ENCODE data around the gene CARNS1. TPM values are rescaled to one million over a fixed set of nuclear protein-coding genes. Genes with fewer than 3 reads are reported as not detected.

CARNS1 gene
- total and polyA plus RNA-seq, 2 of the 8 experiments (the other 6 are each of a cell fraction or from before 2014, with no cell fraction given), result 0.82 to 1.1 TPM

Small RNA genes lying within 50 kb of the gene (small RNA-seq; reads per million reads assigned to genes)
- not detected for gene RNU6-1238P (ENCODE audit: insufficient read depth)

Other genes with a start within 250 kb of the CARNS1 start
- gene GRK2, start 149.2 kb upstream of the CARNS1 start, total RNA-seq (2021; fragmentation: NEBNext Ultra II Directional; extraction: Animal tissue kit (Norgen Biotek cat#: 25700)), result 47.3 and 51.4 TPM in 2 replicates
- 49.7 and 67.8 TPM in 2 replicates for gene GRK2, start 149.2 kb upstream of the CARNS1 start, polyA plus RNA-seq (2011; rRNA removed)
- gene ANKRD13D, start 126.4 kb upstream of the CARNS1 start, total RNA-seq (2021; fragmentation: NEBNext Ultra II Directional; extraction: Animal tissue kit (Norgen Biotek cat#: 25700)), result 24.9 and 29.2 TPM in 2 replicates
- gene ANKRD13D, start 126.4 kb upstream of the CARNS1 start, polyA plus RNA-seq (2011; rRNA removed), result 26.5 and 35.5 TPM in 2 replicates
- gene SSH3, start 112.1 kb upstream of the CARNS1 start, total RNA-seq (2021; fragmentation: NEBNext Ultra II Directional; extraction: Animal tissue kit (Norgen Biotek cat#: 25700)), result 19.8 and 23.6 TPM in 2 replicates
- gene SSH3, start 112.1 kb upstream of the CARNS1 start, polyA plus RNA-seq (2011; rRNA removed), result 16.9 and 23.6 TPM in 2 replicates
- 18.5 and 21.2 TPM in 2 replicates for gene POLD4, start 62.1 kb upstream of the CARNS1 start, total RNA-seq (2021; fragmentation: NEBNext Ultra II Directional; extraction: Animal tissue kit (Norgen Biotek cat#: 25700))
- 46.7 and 72.0 TPM in 2 replicates for gene POLD4, start 62.1 kb upstream of the CARNS1 start, polyA plus RNA-seq (2011; rRNA removed)
- gene CLCF1, start 42.1 kb upstream of the CARNS1 start, total RNA-seq (2021; fragmentation: NEBNext Ultra II Directional; extraction: Animal tissue kit (Norgen Biotek cat#: 25700)), result 0.32 and 0.57 TPM in 2 replicates
- gene CLCF1, start 42.1 kb upstream of the CARNS1 start, polyA plus RNA-seq (2011; rRNA removed), result 1.2 and 2.6 TPM in 2 replicates
- gene RAD9A, start 23.7 kb upstream of the CARNS1 start, total RNA-seq (2021; fragmentation: NEBNext Ultra II Directional; extraction: Animal tissue kit (Norgen Biotek cat#: 25700)), result 20.8 and 22.2 TPM in 2 replicates
- 25.5 and 29.6 TPM in 2 replicates for gene RAD9A, start 23.7 kb upstream of the CARNS1 start, polyA plus RNA-seq (2011; rRNA removed)
- gene PPP1CA, start 13.8 kb upstream of the CARNS1 start, total RNA-seq (2021; fragmentation: NEBNext Ultra II Directional; extraction: Animal tissue kit (Norgen Biotek cat#: 25700)), result 198 and 210 TPM in 2 replicates
- gene PPP1CA, start 13.8 kb upstream of the CARNS1 start, polyA plus RNA-seq (2011; rRNA removed), result 359 and 430 TPM in 2 replicates
- gene TBC1D10C, start 11.6 kb upstream of the CARNS1 start, total RNA-seq (2021; fragmentation: NEBNext Ultra II Directional; extraction: Animal tissue kit (Norgen Biotek cat#: 25700)), result 0.69 TPM in 1 of 2 replicates, not detected in the other
- gene TBC1D10C, start 11.6 kb upstream of the CARNS1 start, polyA plus RNA-seq (2011; rRNA removed), result 0.27 and 0.35 TPM in 2 replicates
- gene RPS6KB2, start 12.8 kb downstream of the CARNS1 start, total RNA-seq (2021; fragmentation: NEBNext Ultra II Directional; extraction: Animal tissue kit (Norgen Biotek cat#: 25700)), result 41.0 and 43.9 TPM in 2 replicates
- gene RPS6KB2, start 12.8 kb downstream of the CARNS1 start, polyA plus RNA-seq (2011; rRNA removed), result 47.1 and 58.6 TPM in 2 replicates
- gene PTPRCAP, start 22.0 kb downstream of the CARNS1 start, total RNA-seq (2021; fragmentation: NEBNext Ultra II Directional; extraction: Animal tissue kit (Norgen Biotek cat#: 25700)), result 0.78 and 1.4 TPM in 2 replicates
- gene PTPRCAP, start 22.0 kb downstream of the CARNS1 start, polyA plus RNA-seq (2011; rRNA removed), result 6.7 and 9.5 TPM in 2 replicates
- gene CORO1B, start 27.8 kb downstream of the CARNS1 start, total RNA-seq (2021; fragmentation: NEBNext Ultra II Directional; extraction: Animal tissue kit (Norgen Biotek cat#: 25700)), result 77.1 and 84.3 TPM in 2 replicates
- 131 and 148 TPM in 2 replicates for gene CORO1B, start 27.8 kb downstream of the CARNS1 start, polyA plus RNA-seq (2011; rRNA removed)
- gene GPR152, start 37.1 kb downstream of the CARNS1 start, total RNA-seq (2021; fragmentation: NEBNext Ultra II Directional; extraction: Animal tissue kit (Norgen Biotek cat#: 25700)), result not detected in 2 replicates
- not detected in 2 replicates for gene GPR152, start 37.1 kb downstream of the CARNS1 start, polyA plus RNA-seq (2011; rRNA removed)
- gene CABP4, start 39.7 kb downstream of the CARNS1 start, total RNA-seq (2021; fragmentation: NEBNext Ultra II Directional; extraction: Animal tissue kit (Norgen Biotek cat#: 25700)), result not detected in 2 replicates
- 0.03 TPM in 1 of 2 replicates, not detected in the other for gene CABP4, start 39.7 kb downstream of the CARNS1 start, polyA plus RNA-seq (2011; rRNA removed)
- gene TMEM134, start 53.6 kb downstream of the CARNS1 start, total RNA-seq (2021; fragmentation: NEBNext Ultra II Directional; extraction: Animal tissue kit (Norgen Biotek cat#: 25700)), result 32.4 and 33.5 TPM in 2 replicates
- gene TMEM134, start 53.6 kb downstream of the CARNS1 start, polyA plus RNA-seq (2011; rRNA removed), result 229 and 268 TPM in 2 replicates
- gene AIP, start 67.3 kb downstream of the CARNS1 start, total RNA-seq (2021; fragmentation: NEBNext Ultra II Directional; extraction: Animal tissue kit (Norgen Biotek cat#: 25700)), result 28.8 and 29.8 TPM in 2 replicates
- 54.4 and 68.6 TPM in 2 replicates for gene AIP, start 67.3 kb downstream of the CARNS1 start, polyA plus RNA-seq (2011; rRNA removed)
- gene PITPNM1, start 89.7 kb downstream of the CARNS1 start, total RNA-seq (2021; fragmentation: NEBNext Ultra II Directional; extraction: Animal tissue kit (Norgen Biotek cat#: 25700)), result 52.7 and 55.0 TPM in 2 replicates
- gene PITPNM1, start 89.7 kb downstream of the CARNS1 start, polyA plus RNA-seq (2011; rRNA removed), result 27.2 and 45.1 TPM in 2 replicates
- 47.3 and 49.6 TPM in 2 replicates for gene CDK2AP2, start 92.5 kb downstream of the CARNS1 start, total RNA-seq (2021; fragmentation: NEBNext Ultra II Directional; extraction: Animal tissue kit (Norgen Biotek cat#: 25700))
- gene CDK2AP2, start 92.5 kb downstream of the CARNS1 start, polyA plus RNA-seq (2011; rRNA removed), result 65.1 and 89.6 TPM in 2 replicates
- gene CABP2, start 107.8 kb downstream of the CARNS1 start, total RNA-seq (2021; fragmentation: NEBNext Ultra II Directional; extraction: Animal tissue kit (Norgen Biotek cat#: 25700)), result not detected in 2 replicates
- not detected in 2 replicates for gene CABP2, start 107.8 kb downstream of the CARNS1 start, polyA plus RNA-seq (2011; rRNA removed)
- gene GSTP1, start 168.1 kb downstream of the CARNS1 start, total RNA-seq (2021; fragmentation: NEBNext Ultra II Directional; extraction: Animal tissue kit (Norgen Biotek cat#: 25700)), result 1,454 and 1,516 TPM in 2 replicates
- gene GSTP1, start 168.1 kb downstream of the CARNS1 start, polyA plus RNA-seq (2011; rRNA removed), result 3,329 and 3,697 TPM in 2 replicates
- gene NDUFV1, start 191.3 kb downstream of the CARNS1 start, total RNA-seq (2021; fragmentation: NEBNext Ultra II Directional; extraction: Animal tissue kit (Norgen Biotek cat#: 25700)), result 131 TPM in 2 replicates
- 125 and 192 TPM in 2 replicates for gene NDUFV1, start 191.3 kb downstream of the CARNS1 start, polyA plus RNA-seq (2011; rRNA removed)
- gene NUDT8, start 214.3 kb downstream of the CARNS1 start, total RNA-seq (2021; fragmentation: NEBNext Ultra II Directional; extraction: Animal tissue kit (Norgen Biotek cat#: 25700)), result 8.3 and 8.9 TPM in 2 replicates
- gene NUDT8, start 214.3 kb downstream of the CARNS1 start, polyA plus RNA-seq (2011; rRNA removed), result 7.2 and 11.0 TPM in 2 replicates
- not detected in 2 replicates for gene TBX10, start 224.1 kb downstream of the CARNS1 start, total RNA-seq (2021; fragmentation: NEBNext Ultra II Directional; extraction: Animal tissue kit (Norgen Biotek cat#: 25700))
- 0.09 and 0.17 TPM in 2 replicates for gene TBX10, start 224.1 kb downstream of the CARNS1 start, polyA plus RNA-seq (2011; rRNA removed)
- not detected in 2 replicates for gene ACY3, start 235.1 kb downstream of the CARNS1 start, total RNA-seq (2021; fragmentation: NEBNext Ultra II Directional; extraction: Animal tissue kit (Norgen Biotek cat#: 25700))
- 0.08 and 0.24 TPM in 2 replicates for gene ACY3, start 235.1 kb downstream of the CARNS1 start, polyA plus RNA-seq (2011; rRNA removed)